GM12878 (cell line): ENCODE data around the gene GABRB3. TPM values are rescaled to one million over a fixed set of nuclear protein-coding genes. Genes with fewer than 3 reads are reported as not detected.

Experiments used
- ATAC-seq: fragments of 200-7000 bp; cut with Tn5 transposase; 3 replicates; pipeline ENCODE4 v1.9.1; 2020; ENCODE audit warnings: mild to moderate bottlenecking, moderate library complexity
- BruUV-seq: library from RNA; stranded (reverse); fragments of 400-500 nt; replicated peaks from 2 replicates; lab custom pipeline; 2021; lab: Mats Ljungman, UMichigan
- CTCF ChIA-PET: fragments of 300-600 bp; sonication (Branson Sonifier 250); formaldehyde crosslinking; extraction: SDS; loops from one replicate; lab custom pipeline; 2021; ENCODE audit warnings: inconsistent platforms; lab: Yijun Ruan, JAX
- POLR2A ChIA-PET: fragments of 350-600 bp; formaldehyde crosslinking; extraction: SDS; loops from one replicate; lab custom pipeline; 2021; ENCODE audit warnings: inconsistent platforms; lab: Charles Lee
- RAD21 ChIA-PET: fragments of 300-600 bp; sonication (Branson Sonifier 250); formaldehyde crosslinking; loops from one replicate; lab custom pipeline; 2023; ENCODE audit warnings: antibody characterized with exemption; ENCODE audit not compliant: unreplicated experiment; lab: Charles Lee
- SMC1A ChIA-PET: fragments of 300-600 bp; sonication (Branson Sonifier 250); formaldehyde crosslinking; loops from one replicate; lab custom pipeline; 2023; ENCODE audit not compliant: unreplicated experiment, uncharacterized antibody; lab: Charles Lee
- DNase-seq: peaks from one replicate; pipeline ENCODE4 v3.0.0-alpha.2; 2011; ENCODE audit warnings: low read depth, low spot score
- FAIRE-seq: peaks from 3 replicates; lab custom pipeline; 2011; peaks lifted over from hg19 to GRCh38; lab: Jason Lieb, UNC
- H2AFZ ChIP-seq: 2 replicates; pipeline ENCODE4 v1.6.0; 2011; ENCODE audit warnings: low read depth, low read length, control low read depth; ENCODE audit not compliant: control insufficient read depth
- H3K27ac ChIP-seq: 2 replicates; pipeline ENCODE4 v1.5.1; 2011; ENCODE audit warnings: control low read depth; ENCODE audit not compliant: control insufficient read depth, insufficient read depth
- H3K27me3 ChIP-seq, 2 experiments: replicated peaks in 1 of 2; 2 replicates each; pipeline versions ENCODE4 v1.6.0 to v1.6.1; 2011; ENCODE audit warnings: low read length in 1 of 2; ENCODE audit not compliant: control insufficient read depth in 2 of 2, insufficient read depth in 2 of 2
- H3K36me3 ChIP-seq, 2 experiments: 2 replicates each; pipeline ENCODE4 v1.5.1; 2011; ENCODE audit warnings: low read length in 1 of 2; ENCODE audit not compliant: control insufficient read depth in 2 of 2, insufficient read depth in 2 of 2
- H3K4me1 ChIP-seq: 2 replicates; pipeline ENCODE4 v1.6.1; 2011; ENCODE audit warnings: mild to moderate bottlenecking, low read length, moderate library complexity, mixed read lengths; ENCODE audit not compliant: control insufficient read depth, insufficient read depth
- H3K4me2 ChIP-seq: 2 replicates; pipeline ENCODE4 v1.6.0; 2011; ENCODE audit warnings: control low read depth; ENCODE audit not compliant: control insufficient read depth, insufficient read depth
- H3K4me3 ChIP-seq: fragments of 200-600 bp; sonication (generic); 2 replicates; pipeline ENCODE4 v1.5.1; 2016
- H3K79me2 ChIP-seq: 2 replicates; pipeline ENCODE4 v1.6.0; 2011; ENCODE audit warnings: low read length; ENCODE audit not compliant: control insufficient read depth, insufficient read depth
- H3K9ac ChIP-seq: 2 replicates; pipeline ENCODE4 v1.8.0; 2011; ENCODE audit warnings: low read length, control low read depth, mixed read lengths; ENCODE audit not compliant: control insufficient read depth, insufficient read depth
- H3K9me3 ChIP-seq: replicated peaks from 3 replicates; pipeline ENCODE4 v1.5.1; 2011; ENCODE audit warnings: mild to moderate bottlenecking, low read length; ENCODE audit not compliant: control insufficient read depth, insufficient read depth
- H4K20me1 ChIP-seq: 2 replicates; pipeline ENCODE4 v1.6.0; 2011; ENCODE audit not compliant: control insufficient read depth, insufficient read depth
- ATF7 ChIP-seq: fragments of 450-650 bp; IDR thresholded peaks from 2 replicates; pipeline ENCODE4 v1.6.1; 2016; ENCODE audit warnings: low read depth, mild to moderate bottlenecking
- BMI1 ChIP-seq: fragments of 450-650 bp; IDR thresholded peaks from 2 replicates; pipeline ENCODE4 v1.6.1; 2016; ENCODE audit warnings: mild to moderate bottlenecking, moderate library complexity, borderline replicate concordance
- CHD1 ChIP-seq: IDR thresholded peaks from 2 replicates; pipeline ENCODE4 v1.6.1; 2012; ENCODE audit warnings: low read depth, low read length, improper control_type of control experiment
- E4F1 ChIP-seq: fragments of 450-650 bp; IDR thresholded peaks from 2 replicates; pipeline ENCODE4 v1.6.1; 2018; ENCODE audit warnings: borderline replicate concordance, mild to moderate bottlenecking; ENCODE audit not compliant: partially characterized antibody
- ELK1 ChIP-seq: IDR thresholded peaks from 2 replicates; pipeline ENCODE4 v1.6.1; 2012; ENCODE audit warnings: low read depth, low read length, improper control_type of control experiment
- HDAC2 ChIP-seq: fragments of 200-600 bp; sonication (generic); IDR thresholded peaks from 2 replicates; pipeline ENCODE4 v1.6.1; 2017
- MEF2B ChIP-seq: fragments of 450-650 bp; IDR thresholded peaks from 2 replicates; pipeline ENCODE4 v1.6.1; 2018; ENCODE audit warnings: mild to moderate bottlenecking, moderate library complexity; ENCODE audit not compliant: partially characterized antibody, poor library complexity, severe bottlenecking
- MYB ChIP-seq: fragments of 150-350 bp; IDR thresholded peaks from 2 replicates; pipeline ENCODE4 v1.6.1; 2014; ENCODE audit warnings: mild to moderate bottlenecking, low read depth, low read length, borderline replicate concordance
- NBN ChIP-seq: fragments of 450-650 bp; IDR thresholded peaks from 2 replicates; pipeline ENCODE4 v1.6.1; 2016
- NR2C1 ChIP-seq: fragments of 450-650 bp; IDR thresholded peaks from 2 replicates; pipeline ENCODE4 v1.6.1; 2017; ENCODE audit warnings: antibody characterized with exemption, mild to moderate bottlenecking, moderate library complexity
- NRF1 ChIP-seq: conservative IDR thresholded peaks from 2 replicates; pipeline ENCODE4 v1.6.1; 2011; ENCODE audit warnings: mild to moderate bottlenecking, low read depth, low read length, improper control_type of control experiment
- PAX8 ChIP-seq: fragments of 450-650 bp; IDR thresholded peaks from 2 replicates; pipeline ENCODE4 v1.6.1; 2017; ENCODE audit warnings: mild to moderate bottlenecking, moderate library complexity
- POLR2AphosphoS5 ChIP-seq: IDR thresholded peaks from 2 replicates; pipeline ENCODE4 v1.6.1; 2011; ENCODE audit warnings: mild to moderate bottlenecking, low read length, inconsistent platforms
- SMC3 ChIP-seq: IDR thresholded peaks from 2 replicates; pipeline ENCODE4 v1.6.1; 2011; ENCODE audit warnings: low read length, improper control_type of control experiment, borderline replicate concordance
- ZNF207 ChIP-seq: fragments of 450-650 bp; IDR thresholded peaks from 2 replicates; pipeline ENCODE4 v1.6.1; 2014; ENCODE audit warnings: antibody characterized with exemption, mild to moderate bottlenecking, borderline replicate concordance
- ZNF274 ChIP-seq: IDR thresholded peaks from one replicate; pipeline ENCODE4 v1.8.0; 2011; ENCODE audit not compliant: insufficient read length, insufficient read depth
- WGBS: methylation state at CpG from one replicate; pipeline ENCODE4 v1.1.6; 2016; ENCODE audit warnings: low lambda C conversion rate; ENCODE audit not compliant: insufficient replicate concordance, insufficient coverage; ENCODE audit errors: missing lambda C conversion rate; 5-methylcytosine and 5-hydroxymethylcytosine counted together
- in situ Hi-C: fragments of 300-500 bp; cut with MboI; formaldehyde crosslinking; loops from 9 replicates; pipeline ENCODE4 v1.14.3; 2018; ENCODE audit warnings: mixed read lengths
- intact Hi-C: fragments of 100-400 bp; cut with micrococcal nuclease; formaldehyde crosslinking; loops from one replicate; pipeline ENCODE4 v1.14.2; 2022; ENCODE audit not compliant: unreplicated experiment
- polyA plus RNA-seq, 11 experiments: library from polyadenylated mRNA; depleted of rRNA in 4 of 11; unstranded in 6 of 11; stranded (reverse) in 5 of 11; fragments of >200 nt; fragmentation: Nextera tagmentation in 4 of 11; fragmentation: Illumina TruSeq in 1 of 11; extraction: Ambion mirVana in 4 of 11; extraction: Trizol in 1 of 11; gene quantifications; 1 replicate in 1 of 11; 2 replicates in 10 of 11; pipeline versions ENCODE4 v1.2.1 to v1.2.3, GENCODE V29; 2011 to 2016; ENCODE audit warnings: inconsistent platforms in 2 of 11, missing spikeins in 2 of 11, low read depth in 1 of 11
- total RNA-seq, 4 experiments: library from RNA; depleted of rRNA in 3 of 4; stranded (reverse); fragments of >200 nt in 3 of 4; fragmentation: Illumina TruSeq in 1 of 4; extraction: Trizol in 1 of 4; gene quantifications; 2 replicates each; pipeline versions ENCODE4 v1.2.1 to v1.2.3, GENCODE V29; 2013 to 2021

GABRB3 gene
- total and polyA plus RNA-seq, 10 of the 15 experiments (the other 5 are each of a cell fraction or from before 2014, with no cell fraction given), result 0.05 to 0.08 (median 0.05) TPM; not detected in 7

GRCh38 chr15:26531489-26531888 lies 241.4 kb downstream of the GABRB3 start:
- no peaks in the 10 kb centered on the region for H3K27me3 ChIP-seq
- ChIA-PET SMC1A (no interaction called here), POLR2A (no interaction called here), RAD21 (no interaction called here), CTCF (no interaction called here)
- H4K20me1 ChIP-seq, result no peaks in the 10 kb centered on the region
- no peak overlapping the region for H2AFZ ChIP-seq
- H3K27ac ChIP-seq, result no peak overlapping the region
- H3K9ac ChIP-seq, result no peak overlapping the region
- H3K79me2 ChIP-seq, result no peaks in the 10 kb centered on the region
- intact Hi-C loops, result no loop called here
- no peaks in the 10 kb centered on the region for H3K4me1 ChIP-seq
- H3K4me2 ChIP-seq, result no peak overlapping the region
- no peaks in the 10 kb centered on the region for H3K36me3 ChIP-seq
- no TSS peak for BruUV-seq
- TF ChIP-seq NR2C1 (no peak), PAX8 (no peak), NRF1 (no peak), CHD1 (no peak), ELK1 (no peak), ZNF207 (no peak), MYB (no peak), MEF2B (no peak), HDAC2 (no peak), SMC3 (no peak), ATF7 (no peak), NBN (no peak), E4F1 (no peak), BMI1 (no peak), POLR2AphosphoS5 (no peak), ZNF274 (no peak)
- DNase-seq (no peak), ATAC-seq (no peak), FAIRE-seq (no peak)
- no peaks in the 10 kb centered on the region for H3K9me3 ChIP-seq
- H3K4me3 ChIP-seq, result no peak overlapping the region
- WGBS, result 12% methylated on average over 4 of the region's 4 CpGs
- in situ Hi-C loops, result no loop called here
